Measurements from ENCODE around the gene CCDC192.
"Not testable (repeated sequence)": the region's sequence is repeated elsewhere in the genome, so short reads cannot be mapped to it uniquely, and the experiment has no call there.

The CCDC192 gene

GRCh38 chr5:127774221-127774620 is 71.0 kb downstream of the CCDC192 start:
- no peaks in the 10 kb centered on the region for H3K79me2 ChIP-seq (ENCODE audit: control insufficient read depth, low read length)
- no peak overlapping the region for H3K4me3 ChIP-seq (ENCODE audit: low read length)
- no peaks in the 10 kb centered on the region for H3K36me3 ChIP-seq (ENCODE audit: control insufficient read depth, low read length)
- H4K20me1 ChIP-seq (ENCODE audit: control insufficient read depth, insufficient read depth, low read depth, low read length), result no peaks in the 10 kb centered on the region
- no peaks in the 10 kb centered on the region; the same call in 1 of the 2 replicates for H3K27me3 ChIP-seq (ENCODE audit: control insufficient read depth, low read length)
- H3F3A ChIP-seq (ENCODE audit: control insufficient read depth, insufficient read depth), result no peaks in the 10 kb centered on the region
- no peak overlapping the region for H3K4me2 ChIP-seq (ENCODE audit: low read length)
- no peaks in the 10 kb centered on the region for H3K9me2 ChIP-seq (replicated peaks; ENCODE audit: control insufficient read depth, low read length)
- H3K4me1 ChIP-seq (ENCODE audit: control insufficient read depth, low read length), result no peaks in the 10 kb centered on the region
- no peak overlapping the region for H3K27ac ChIP-seq (ENCODE audit: low read depth, low read length)
- TF ChIP-seq EZH2phosphoT487 (IDR thresholded peaks at IDR 0.05; ENCODE audit: borderline replicate concordance, low read length) (no peak), CTCF (IDR thresholded peaks at IDR 0.05; ENCODE audit: low read depth, low read length, poor library complexity, severe bottlenecking) (no peak)
- no peaks in the 10 kb centered on the region for H3K9me3 ChIP-seq (ENCODE audit: control insufficient read depth, insufficient read depth, low read length)

GRCh38 chr5:127776477-127776876 is 73.3 kb downstream of the CCDC192 start:
- H3F3A ChIP-seq (ENCODE audit: control insufficient read depth, insufficient read depth), result no peaks in the 10 kb centered on the region
- no peaks in the 10 kb centered on the region for H3K9me3 ChIP-seq (ENCODE audit: control insufficient read depth, insufficient read depth, low read length)
- no peak overlapping the region for H3K4me3 ChIP-seq (ENCODE audit: low read length)
- H3K27me3 ChIP-seq (ENCODE audit: control insufficient read depth, low read length), result no peaks in the 10 kb centered on the region; the same call in 1 of the 2 replicates
- H3K4me1 ChIP-seq (ENCODE audit: control insufficient read depth, low read length), result no peaks in the 10 kb centered on the region
- no peaks in the 10 kb centered on the region for H3K36me3 ChIP-seq (ENCODE audit: control insufficient read depth, low read length)
- TF ChIP-seq CTCF (IDR thresholded peaks at IDR 0.05; ENCODE audit: low read depth, low read length, poor library complexity, severe bottlenecking) (no peak), EZH2phosphoT487 (IDR thresholded peaks at IDR 0.05; ENCODE audit: borderline replicate concordance, low read length) (no peak)
- no peaks in the 10 kb centered on the region for H4K20me1 ChIP-seq (ENCODE audit: control insufficient read depth, insufficient read depth, low read depth, low read length)
- H3K9me2 ChIP-seq (replicated peaks; ENCODE audit: control insufficient read depth, low read length), result no peaks in the 10 kb centered on the region
- H3K27ac ChIP-seq (ENCODE audit: low read depth, low read length), result no peak overlapping the region
- no peaks in the 10 kb centered on the region for H3K79me2 ChIP-seq (ENCODE audit: control insufficient read depth, low read length)
- H3K4me2 ChIP-seq (ENCODE audit: low read length), result no peak overlapping the region

DNA sequence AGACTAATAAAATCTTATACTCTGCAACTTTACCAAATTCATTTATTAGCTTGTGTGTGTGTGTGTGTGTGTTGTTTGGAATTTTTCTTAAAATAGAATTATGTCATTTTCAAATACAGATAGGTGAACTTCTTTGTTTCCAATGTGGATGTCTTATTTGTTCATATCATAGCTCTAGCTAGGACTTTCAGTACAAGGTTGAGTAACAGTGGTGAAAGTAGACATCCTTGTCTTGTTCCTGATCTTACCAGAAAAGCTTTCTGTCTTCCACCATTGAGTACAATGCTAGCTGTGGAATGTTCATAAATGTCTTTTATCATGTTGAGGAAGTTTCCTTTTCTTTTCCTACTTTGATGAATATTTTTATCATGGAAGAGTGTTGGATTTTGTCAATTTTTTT is 74.8 kb downstream of the CCDC192 start:
- Histone ChIP-seq H3F3A (ENCODE audit: control insufficient read depth, insufficient read depth) (no peaks in the 10 kb centered on the region), H3K27me3 (ENCODE audit: control insufficient read depth, low read length) (no peaks in the 10 kb centered on the region), H3K4me3 (ENCODE audit: low read length) (no peak overlapping the region), H3K9me3 (ENCODE audit: control insufficient read depth, insufficient read depth, low read length) (no peaks in the 10 kb centered on the region), H3K9me2 (replicated peaks; ENCODE audit: control insufficient read depth, low read length) (no peaks in the 10 kb centered on the region), H4K20me1 (ENCODE audit: control insufficient read depth, insufficient read depth, low read depth, low read length) (no peaks in the 10 kb centered on the region), H3K36me3 (ENCODE audit: control insufficient read depth, low read length) (no peaks in the 10 kb centered on the region), H3K27ac (ENCODE audit: low read depth, low read length) (no peak overlapping the region), H3K4me1 (ENCODE audit: control insufficient read depth, low read length) (no peaks in the 10 kb centered on the region), H3K79me2 (ENCODE audit: control insufficient read depth, low read length) (no peaks in the 10 kb centered on the region), H3K4me2 (ENCODE audit: low read length) (no peak overlapping the region)
- TF ChIP-seq EZH2phosphoT487 (IDR thresholded peaks at IDR 0.05; ENCODE audit: borderline replicate concordance, low read length), result no peak
- TF ChIP-seq CTCF (IDR thresholded peaks at IDR 0.05; ENCODE audit: low read depth, low read length, poor library complexity, severe bottlenecking), result no peak

DNA sequence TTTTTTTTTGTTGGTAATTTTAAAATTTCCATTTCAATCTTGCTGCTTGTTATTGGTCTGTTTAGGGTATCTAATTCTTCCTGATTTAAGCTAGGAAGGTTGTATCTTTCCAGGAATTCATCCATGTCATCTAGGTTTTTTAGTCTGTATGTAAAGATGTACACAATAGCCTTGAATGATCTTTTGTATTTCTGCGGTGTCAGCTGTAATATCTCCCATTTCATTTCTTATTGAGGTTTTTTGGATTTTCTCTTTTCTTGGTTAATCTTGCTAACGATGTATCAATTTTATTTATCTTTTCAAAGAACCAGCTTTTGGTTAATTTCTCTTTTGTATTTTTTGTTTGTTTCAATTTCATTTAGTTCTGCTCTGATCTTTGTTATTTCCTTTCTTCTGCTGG is 79.3 kb downstream of the CCDC192 start:
- not testable (repeated sequence) for H3K36me3 ChIP-seq (ENCODE audit: control insufficient read depth, low read length); H3K79me2 ChIP-seq (ENCODE audit: control insufficient read depth, low read length); H3K4me2 ChIP-seq (ENCODE audit: low read length); H3K9me3 ChIP-seq (ENCODE audit: control insufficient read depth, insufficient read depth, low read length); H3K9me2 ChIP-seq (replicated peaks; ENCODE audit: control insufficient read depth, low read length); H3F3A ChIP-seq (ENCODE audit: control insufficient read depth, insufficient read depth); H4K20me1 ChIP-seq (ENCODE audit: control insufficient read depth, insufficient read depth, low read depth, low read length); H3K27me3 ChIP-seq (ENCODE audit: control insufficient read depth, low read length); H3K4me1 ChIP-seq (ENCODE audit: control insufficient read depth, low read length); H3K4me3 ChIP-seq (ENCODE audit: low read length); H3K27ac ChIP-seq (ENCODE audit: low read depth, low read length)
